NCI-H128 (cell line): ENCODE results near the gene PARD3.
"Not testable (repeated sequence)": the region's sequence is repeated elsewhere in the genome, so short reads cannot be mapped to it uniquely, and the experiment has no call there.

Experiments
- DNase-seq: peaks from one replicate; lab custom pipeline; 2025; ENCODE audit not compliant: unreplicated experiment; lab: John Stamatoyannopoulos, UW

Gene PARD3

DNA sequence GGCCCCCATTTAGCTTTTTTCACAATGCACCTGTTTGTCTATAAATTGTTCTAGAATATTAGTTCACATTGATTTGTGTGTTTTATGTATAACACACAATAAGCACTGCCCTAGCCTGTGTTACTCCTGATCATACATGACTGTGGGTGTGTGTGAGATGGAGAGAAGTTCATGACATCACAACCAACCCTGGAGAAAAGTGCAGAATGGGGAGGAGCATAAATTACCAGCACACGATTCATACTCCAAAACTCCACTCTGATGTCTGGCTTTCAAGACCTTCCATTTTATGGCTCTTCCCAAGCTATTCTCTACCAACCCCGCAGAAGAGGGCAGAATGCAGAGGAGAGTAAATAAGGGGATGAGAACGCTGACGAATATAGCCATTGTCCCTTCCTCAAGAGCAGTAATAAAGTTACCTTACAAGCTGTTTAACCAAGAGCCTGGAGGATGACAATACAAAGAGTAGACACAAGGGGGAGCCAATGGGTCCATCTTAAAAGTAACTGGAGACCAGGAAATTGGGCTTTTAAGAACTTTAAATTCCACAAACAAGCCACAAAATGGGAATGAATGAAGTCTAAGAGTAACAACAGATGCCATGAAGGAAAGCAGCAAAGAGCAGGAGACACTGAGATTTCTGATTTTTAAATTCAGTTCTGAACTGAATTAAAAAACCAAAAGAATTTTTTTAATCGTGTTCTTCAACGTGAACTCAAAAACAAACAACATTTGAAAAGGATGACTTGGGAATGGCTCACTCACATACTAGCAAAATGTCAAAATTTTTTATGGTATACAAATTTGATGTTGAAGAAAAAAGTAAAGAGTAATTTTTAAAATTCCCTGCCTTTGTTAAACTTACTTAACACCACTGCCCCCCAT is 159.6 kb downstream of the PARD3 start:
- DNase-seq, result peak; percentile 4

DNA sequence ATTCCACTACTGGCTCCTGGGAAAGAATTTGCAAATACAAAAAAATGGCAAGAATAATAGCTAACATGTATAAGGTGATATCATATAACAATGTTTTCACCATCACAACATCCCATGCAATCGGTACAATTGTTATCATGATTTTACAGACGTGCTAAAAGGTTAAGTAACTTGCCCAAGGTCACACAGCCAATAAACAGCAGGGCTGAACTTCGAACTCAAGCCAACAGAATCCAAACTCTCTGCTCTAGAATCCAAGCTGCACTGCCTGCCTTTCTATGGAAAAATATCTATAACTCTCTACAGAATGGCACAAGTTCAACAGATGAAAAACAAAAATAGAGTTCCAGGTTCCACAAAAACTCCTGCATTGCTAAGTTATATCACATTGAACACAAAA is 160.9 kb downstream of the PARD3 start:
- DNase-seq, result no peak

DNA sequence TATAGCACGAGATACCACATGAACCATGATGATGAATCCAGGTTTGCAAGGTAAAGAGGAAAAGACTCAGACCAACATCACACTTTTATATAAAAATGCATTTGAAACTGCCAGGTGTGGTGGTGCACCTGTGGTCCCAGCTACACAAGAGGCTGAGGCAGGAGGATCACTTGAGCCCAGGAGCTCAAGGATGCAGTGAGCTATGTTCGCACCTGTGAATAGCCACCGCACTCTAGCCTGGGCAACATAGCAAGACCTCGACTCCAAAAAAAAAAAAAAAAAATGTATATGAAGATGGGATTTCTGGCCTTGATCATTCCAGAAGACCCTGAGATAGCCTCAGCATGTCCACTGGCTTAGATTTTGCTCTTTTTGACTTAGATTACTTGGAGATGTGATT is 161.6 kb downstream of the PARD3 start:
- DNase-seq, result no peak

DNA sequence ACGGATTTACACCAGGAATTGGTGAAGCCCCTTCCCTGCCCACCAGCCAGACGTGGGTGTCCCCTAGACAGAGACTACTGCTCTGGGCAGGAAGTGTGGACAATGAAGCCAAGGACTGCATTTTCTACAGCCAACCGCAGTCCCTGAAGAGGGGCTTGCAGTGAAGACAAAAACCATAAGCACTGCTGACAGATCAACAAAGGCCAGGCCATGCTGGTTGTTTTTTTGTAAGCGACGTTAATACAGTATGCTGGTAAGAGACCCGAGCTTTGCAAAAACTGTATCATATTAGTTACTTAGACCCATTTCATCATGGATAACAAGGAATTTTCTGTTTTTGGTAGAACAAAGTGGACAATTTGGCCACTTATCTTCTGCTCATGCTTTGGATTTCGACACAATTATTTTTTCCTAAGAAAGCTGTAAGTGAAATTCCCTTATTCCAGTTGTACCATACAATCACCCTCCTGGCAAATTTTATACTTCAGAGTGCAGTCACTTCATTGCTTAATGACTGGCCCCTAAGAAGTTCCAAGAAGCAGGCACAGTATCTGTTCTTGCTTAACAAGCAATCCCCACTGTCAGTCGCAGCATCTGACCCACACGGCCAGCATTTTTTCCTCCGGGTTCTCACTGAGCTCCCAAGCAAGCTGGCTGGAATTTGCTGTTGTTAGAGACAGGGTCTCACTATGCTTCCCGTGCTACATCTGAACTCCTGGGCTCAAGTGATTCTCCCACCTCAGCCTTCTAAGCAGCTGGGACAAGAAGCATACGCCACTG is 163.5 kb downstream of the PARD3 start:
- DNase-seq, result no peak

DNA sequence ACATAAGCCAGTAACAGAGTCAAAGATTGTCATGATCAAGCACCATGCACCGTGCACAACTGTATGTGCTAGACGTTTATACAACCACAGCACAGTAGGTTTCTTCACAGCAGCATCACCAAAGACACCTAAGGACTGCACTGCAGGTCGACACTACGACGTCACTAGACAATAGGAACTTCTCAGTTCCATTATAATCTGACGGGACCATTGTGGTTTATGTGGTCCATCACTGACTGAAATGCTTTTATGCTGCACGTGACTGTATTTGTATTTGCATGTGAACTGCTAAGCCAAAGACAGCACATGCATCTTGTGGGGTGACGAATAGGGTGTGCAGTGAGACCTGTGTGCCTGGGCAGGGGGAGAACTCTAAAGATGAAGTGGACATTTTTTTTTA is 164.9 kb downstream of the PARD3 start:
- DNase-seq, result no peak

DNA sequence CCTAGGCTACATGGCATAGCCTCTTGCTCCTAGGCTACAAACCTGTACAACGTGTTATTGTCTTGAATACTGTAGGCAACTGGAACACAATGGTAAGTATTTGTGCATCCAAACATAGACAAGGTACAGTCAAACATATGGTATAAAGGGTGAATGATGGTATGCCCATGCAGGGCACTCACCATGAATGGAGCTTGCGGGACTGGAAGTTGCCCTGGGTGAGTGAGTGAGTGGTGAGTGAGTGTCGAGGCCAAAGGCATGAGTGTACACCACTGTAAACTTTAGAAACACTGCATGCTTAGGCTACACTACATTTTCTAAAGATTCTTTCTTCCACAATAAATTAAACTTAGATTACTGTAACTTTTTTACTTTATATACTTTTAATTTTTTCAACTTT is 165.7 kb downstream of the PARD3 start:
- no peak for DNase-seq

DNA sequence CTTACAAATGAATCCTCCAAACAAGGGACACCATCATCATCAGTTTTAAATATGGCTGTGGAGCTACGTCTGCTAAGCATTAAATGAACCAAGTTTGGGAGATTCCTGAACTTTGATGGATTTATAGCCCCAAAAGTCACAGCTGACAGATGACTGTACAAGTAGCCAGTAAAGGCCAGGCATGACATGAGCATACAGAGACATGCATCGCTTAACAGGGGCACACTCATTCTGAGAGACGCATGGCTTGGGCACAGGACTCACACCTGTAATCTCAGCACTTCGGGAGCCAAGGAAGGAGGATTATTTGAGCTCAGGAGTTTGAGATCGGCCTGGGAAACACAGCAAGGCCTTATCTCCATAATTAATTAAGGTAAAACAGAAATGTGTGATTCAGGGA is 166.2 kb downstream of the PARD3 start:
- no peak for DNase-seq

DNA sequence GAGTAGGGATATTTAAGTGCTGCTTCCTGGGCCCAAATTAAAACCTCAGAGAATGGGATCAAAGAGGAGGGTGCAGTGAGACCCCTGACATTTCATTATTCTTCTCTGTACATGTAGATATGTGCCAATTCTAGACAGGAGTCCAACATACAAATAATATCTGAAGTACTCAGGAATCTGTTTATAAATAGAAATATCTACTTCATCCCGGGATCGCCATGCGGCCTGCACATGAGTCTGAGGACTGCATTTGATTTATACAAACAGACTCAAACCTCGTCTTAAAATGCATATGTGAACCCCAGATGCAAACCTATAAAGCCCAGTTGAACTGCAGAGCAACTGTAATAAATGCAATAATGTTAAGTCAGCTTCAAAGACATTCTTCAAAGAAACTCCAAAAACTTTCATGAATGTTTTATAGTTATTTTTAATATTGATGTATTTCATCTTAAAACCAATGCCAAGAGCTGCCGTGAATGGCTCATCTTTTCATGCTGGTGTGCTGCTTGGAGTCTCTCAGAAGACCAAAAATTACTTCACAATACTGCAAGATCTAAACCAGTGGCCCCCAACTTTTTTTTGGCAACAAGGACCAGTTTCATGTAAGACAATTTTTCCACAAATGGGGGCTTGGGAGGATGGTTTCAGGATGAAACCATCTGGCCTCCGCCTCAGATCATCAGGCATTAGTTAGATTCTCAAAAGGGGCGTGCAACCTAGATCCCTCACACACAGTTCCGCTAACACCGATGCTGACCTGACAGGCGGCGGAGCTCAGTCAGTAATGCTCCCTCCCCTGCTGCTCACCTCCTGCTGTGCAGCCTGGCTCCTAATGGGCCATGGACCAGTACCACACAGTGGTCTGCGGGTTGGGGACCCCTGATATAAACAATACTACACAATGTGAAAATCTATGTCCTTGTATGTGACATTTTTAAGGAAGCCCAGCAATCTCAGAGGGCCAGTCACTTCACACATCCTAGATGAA is 166.9 kb downstream of the PARD3 start:
- no peak for DNase-seq

DNA sequence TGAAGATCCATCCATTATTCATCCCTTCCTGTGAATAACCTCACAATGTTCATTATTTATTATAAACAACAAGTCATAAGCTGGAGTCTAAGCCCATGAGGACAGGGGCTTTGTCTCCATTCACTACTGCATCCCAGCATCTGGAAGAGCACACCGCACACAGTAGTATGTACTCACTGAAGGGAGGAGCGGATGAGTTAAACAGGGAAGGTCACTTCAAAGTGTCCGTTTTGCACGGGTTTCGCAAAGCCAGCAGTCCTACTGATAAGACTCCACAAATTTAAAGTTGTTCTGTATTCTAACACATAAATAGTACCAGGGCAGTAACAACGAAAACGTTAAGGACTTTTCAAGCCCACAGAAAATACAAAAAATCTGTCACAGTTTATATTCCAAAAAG is 167.9 kb downstream of the PARD3 start:
- no peak for DNase-seq

DNA sequence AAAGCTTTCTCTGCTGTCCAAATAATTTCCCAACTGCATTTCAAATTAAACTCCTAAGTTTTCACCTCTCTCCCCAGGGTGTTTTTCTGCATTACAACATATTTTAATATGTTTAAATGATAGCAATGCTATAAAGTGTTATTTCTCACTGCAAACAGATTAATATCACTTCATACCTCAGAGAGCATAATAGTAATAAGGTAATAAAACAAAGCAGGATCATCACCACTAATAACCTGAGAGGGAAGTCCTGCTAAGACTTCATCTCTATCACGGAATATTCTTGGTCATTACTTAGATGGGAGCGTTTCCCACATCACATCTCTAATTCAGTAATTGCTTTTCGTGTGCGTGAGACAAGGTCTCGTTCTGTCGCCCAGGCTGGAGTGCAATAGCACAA is 168.8 kb downstream of the PARD3 start:
- no peak for DNase-seq

DNA sequence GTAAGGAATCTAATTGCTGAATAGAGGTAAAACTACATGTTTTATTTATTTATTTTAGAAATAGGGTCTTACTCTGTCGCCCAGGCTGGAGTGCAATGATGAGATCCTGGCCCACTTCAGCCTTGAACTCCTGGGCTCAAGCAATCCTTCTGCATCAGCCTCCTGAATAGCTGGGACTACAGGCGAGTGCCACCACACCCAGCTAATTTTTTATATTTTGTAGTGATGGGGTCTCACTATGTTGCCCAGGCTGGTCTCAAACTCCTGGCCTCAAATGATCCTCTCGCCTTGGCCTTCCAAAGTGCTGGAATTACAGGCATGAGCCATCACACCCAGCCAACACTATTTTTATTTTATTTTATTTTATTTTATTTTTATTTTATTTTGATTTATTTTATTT is 170.3 kb downstream of the PARD3 start:
- not testable (repeated sequence) for DNase-seq

DNA sequence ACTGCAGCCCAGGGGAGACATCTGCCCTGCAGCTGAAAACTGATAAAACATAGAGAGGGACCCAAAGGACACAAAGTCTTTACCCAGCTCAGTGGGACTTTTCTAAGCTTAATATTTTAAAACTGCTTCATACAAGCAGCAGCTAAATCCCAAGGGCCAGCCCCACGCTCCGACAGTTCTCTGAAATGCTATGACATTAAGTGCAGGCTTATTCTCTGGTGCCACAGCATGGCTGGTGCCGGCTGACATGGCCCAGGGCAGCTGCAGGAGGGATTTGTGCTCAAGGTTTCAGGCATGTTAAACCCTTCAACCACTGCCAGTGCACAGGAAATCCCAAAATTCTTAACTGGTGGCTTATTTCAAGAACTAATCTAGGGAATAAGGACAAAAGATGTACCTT is 170.9 kb downstream of the PARD3 start:
- DNase-seq, result no peak

DNA sequence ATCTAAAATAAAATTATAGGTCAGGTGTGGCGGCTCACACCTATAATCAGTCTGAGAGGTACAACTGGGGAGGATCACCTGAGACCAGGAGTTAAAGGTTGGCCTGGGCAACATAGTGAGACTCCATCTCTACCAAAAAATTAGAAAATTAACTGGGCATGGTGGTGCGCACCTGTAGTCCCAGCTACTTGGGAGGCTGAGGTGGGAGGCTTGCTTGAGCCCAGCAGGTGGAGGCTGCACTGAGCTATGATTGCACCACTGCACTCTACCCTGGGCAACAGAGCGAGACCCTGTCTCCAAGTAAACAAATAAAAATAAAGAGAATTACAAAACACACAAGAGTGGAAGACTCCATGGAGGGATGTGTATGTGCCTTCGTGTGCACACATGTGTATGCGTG is 171.5 kb downstream of the PARD3 start:
- no peak for DNase-seq

DNA sequence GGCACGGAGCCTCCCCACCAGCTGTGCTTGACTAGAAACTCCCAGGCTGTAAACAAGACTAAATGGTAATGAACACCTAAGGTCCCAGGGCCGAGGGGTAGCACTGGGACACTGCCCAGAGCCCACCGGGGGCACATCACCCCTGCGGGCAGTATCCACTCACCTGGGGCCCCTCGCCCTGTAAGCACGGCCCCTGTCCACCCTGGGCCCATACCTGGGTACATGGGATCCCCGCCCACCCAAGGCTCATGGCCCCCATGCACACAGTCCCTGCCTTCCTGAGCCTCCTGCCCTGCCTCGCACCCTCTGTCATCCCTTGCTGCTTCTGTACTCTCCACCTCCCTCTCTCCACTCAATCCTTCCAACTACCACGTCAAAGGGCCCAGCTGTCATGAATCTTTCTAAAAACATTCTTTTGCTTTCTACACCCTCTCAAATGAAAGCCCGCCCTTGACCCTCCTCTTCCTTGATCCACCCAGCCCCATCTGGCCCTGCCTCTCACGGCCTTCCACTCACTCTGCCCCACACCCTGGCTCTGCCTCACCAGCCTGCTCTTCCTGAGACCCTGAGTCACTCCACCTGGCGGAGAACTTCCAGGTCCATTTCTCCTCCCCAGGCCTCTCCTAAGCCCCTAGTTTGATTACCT is 173.1 kb downstream of the PARD3 start:
- no peak for DNase-seq

DNA sequence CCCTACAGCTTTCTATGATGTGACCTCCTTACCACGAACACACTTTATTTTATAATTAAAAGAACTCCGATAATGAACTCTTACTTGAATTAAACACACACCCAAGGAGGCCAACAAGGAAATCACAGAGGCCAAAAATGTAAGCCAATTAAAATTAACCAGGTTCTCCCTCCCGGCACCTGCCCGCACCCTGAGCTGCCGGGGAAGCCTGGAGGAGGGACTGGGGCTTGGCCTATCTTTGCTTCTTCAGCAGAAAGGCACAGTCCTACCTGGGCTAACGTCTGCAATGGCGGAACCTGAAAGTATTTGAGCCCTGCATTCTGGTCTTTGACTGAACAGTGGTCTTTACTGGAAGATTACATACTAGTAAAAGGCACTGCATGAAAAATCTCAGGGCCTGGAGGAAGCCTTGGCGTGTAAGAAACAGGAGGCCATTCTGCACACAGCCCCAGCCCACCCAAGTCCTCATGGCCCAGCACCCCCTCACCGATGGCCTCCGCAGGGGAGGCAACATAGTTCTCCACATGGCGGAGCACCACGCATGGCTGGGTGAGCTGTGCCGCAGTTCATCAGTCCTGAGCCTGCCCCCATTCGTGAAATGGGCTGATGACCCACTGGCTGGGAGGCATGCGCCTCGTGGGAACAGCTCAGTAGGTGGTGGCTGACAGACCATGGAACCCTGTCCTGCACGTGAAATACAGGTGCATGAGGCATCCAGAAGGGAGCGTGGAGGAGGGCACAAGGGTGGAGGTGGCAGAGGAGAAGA is 173.8 kb downstream of the PARD3 start:
- DNase-seq, result no peak

DNA sequence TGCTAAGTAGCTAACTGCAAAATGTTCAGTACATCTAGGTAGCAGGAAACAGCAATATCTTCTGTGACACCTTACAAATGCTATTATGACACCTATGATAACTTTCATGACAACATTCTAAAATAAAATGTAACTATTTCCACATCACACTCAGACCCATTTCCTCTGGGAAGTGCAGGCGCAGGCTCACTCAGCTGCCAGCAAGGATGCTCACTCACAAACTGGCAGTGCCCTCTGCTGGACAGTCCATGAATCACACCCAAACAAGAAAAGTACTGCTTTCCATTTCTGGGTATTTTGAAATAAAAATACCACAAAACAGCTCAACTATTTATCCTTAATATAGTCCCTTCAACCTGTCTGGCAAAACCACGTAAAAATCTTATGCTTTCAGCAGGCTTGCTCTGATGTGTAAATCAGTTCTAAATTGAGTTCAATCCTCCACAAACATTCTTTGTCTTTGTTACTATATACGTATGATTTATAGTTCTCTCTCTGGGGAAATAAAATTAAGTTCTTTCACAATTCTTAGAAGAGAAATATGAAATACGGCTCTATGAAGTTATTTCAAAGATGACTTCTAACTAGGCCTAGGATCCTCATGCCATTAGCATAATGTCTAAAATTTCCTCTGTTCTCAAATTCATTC is 176.6 kb downstream of the PARD3 start:
- DNase-seq, result no peak

DNA sequence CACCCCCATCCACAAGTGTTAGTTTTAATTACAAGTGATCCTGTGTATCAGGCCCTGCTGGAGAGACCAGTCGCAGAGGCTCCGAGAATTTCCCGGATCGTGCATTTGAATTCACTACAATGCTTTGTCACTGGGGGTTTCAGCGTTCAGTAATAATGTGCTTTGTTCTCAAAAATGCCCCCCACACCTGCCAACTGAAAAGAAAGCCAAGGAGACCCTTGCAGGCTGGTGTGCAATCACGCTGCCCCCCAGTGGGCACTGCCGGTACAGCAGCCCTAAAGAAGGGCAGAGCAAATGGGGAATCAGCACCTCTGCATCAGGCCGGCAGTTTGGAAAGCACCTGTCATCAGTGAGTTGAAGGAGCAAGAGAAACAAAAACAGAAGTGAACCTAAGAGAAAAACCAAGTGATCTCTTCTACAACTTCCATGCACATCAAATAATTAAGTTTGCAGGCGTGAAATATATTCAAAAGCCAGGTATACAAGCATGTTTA is 177.6 kb downstream of the PARD3 start:
- DNase-seq, result peak; percentile 59

DNA sequence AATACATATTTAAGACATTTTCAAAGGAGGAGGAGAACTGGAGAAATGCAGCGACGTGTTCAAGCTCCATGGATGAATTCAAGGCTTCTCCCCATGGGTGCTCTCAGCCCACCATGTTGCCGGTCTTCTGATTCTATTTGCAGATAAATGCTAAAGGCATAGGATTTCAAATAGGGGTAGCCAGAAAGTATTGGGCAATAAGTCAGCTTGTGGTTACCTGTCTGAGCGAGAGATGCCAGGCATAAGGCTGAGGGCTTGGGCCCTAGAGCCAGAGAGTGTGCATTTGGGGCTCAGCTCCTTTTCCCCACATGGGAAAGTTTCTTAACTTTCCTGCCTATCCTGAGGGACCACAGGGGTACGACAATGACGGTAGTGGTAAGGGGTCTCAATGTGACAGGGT is 180.0 kb downstream of the PARD3 start:
- DNase-seq, result no peak

DNA sequence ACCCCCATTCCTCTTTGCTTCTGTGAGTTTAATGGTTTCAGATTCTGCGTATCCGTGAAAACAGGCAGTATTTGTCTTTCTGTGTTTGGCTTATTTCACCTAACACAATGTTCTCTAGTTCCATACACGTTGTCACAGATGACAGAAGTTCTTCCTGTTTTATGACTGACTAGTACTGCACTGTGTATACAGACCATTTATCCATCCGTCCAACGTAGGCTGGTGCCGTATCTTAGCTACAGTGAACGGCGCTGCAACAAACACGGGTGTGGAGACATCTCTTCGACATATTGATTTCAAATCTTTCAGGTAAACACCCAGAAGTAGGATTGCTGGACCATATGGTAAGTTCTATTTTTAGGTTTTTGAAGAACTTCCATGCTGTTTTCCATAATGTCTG is 181.7 kb downstream of the PARD3 start:
- no peak for DNase-seq
